AML-193 (cell line): ENCODE measurements around the gene ZNF598.
"Not testable (repeated sequence)": the region's sequence is repeated elsewhere in the genome, so short reads cannot be mapped to it uniquely, and the experiment has no call there.

Experiments used
- DNase-seq, 2 experiments: peaks; one replicate each; lab custom pipeline; 2025; lab: John Stamatoyannopoulos, UW

ZNF598 gene

GRCh38 chr16:2040041-2040786 lies 30.6 kb upstream of the ZNF598 start:
- DNase-seq: no peak

GRCh38 chr16:2039274-2040031 lies 29.8 kb upstream of the ZNF598 start:
- no peak for DNase-seq

- DNase-seq: no peak
Observed at GRCh38 chr16:2038382-2039231, 29.0 kb upstream of the ZNF598 start.

GRCh38 chr16:2037647-2038381 lies 28.2 kb upstream of the ZNF598 start:
- no peak for DNase-seq

GRCh38 chr16:2037115-2037514 lies 27.5 kb upstream of the ZNF598 start:
- no peak for DNase-seq

- DNase-seq: no peak
Observed at GRCh38 chr16:2036200-2036966, 26.8 kb upstream of the ZNF598 start.

- no peak for DNase-seq
Observed at GRCh38 chr16:2035431-2036199, 26.0 kb upstream of the ZNF598 start.

- no peak for DNase-seq
Observed at GRCh38 chr16:2034696-2035430, 25.2 kb upstream of the ZNF598 start.

GRCh38 chr16:2033909-2034695 lies 24.5 kb upstream of the ZNF598 start:
- DNase-seq: not testable (repeated sequence)

GRCh38 chr16:2033057-2033908 lies 23.7 kb upstream of the ZNF598 start:
- no peak for DNase-seq

- DNase-seq: no peak
Observed at GRCh38 chr16:2032285-2033056, 22.9 kb upstream of the ZNF598 start.

- no peak for DNase-seq
Observed at GRCh38 chr16:2031081-2031577, 21.5 kb upstream of the ZNF598 start.

GRCh38 chr16:2030036-2030435 lies 20.4 kb upstream of the ZNF598 start:
- no peak for DNase-seq

- DNase-seq: no peak
Observed at GRCh38 chr16:2029350-2029749, 19.7 kb upstream of the ZNF598 start.

GRCh38 chr16:2028620-2029220 lies 19.1 kb upstream of the ZNF598 start:
- no peak for DNase-seq

- DNase-seq: no peak
Observed at GRCh38 chr16:2028146-2028545, 18.5 kb upstream of the ZNF598 start.
